KOPT-K1 (cell line): Measurements from ENCODE around the gene KCNAB1.
"Not testable (repeated sequence)": the region's sequence is repeated elsewhere in the genome, so short reads cannot be mapped to it uniquely, and the experiment has no call there.

Experiments used
- H3K27ac ChIP-seq: fragments of 200-600 bp; sonication (generic); 2 replicates; pipeline ENCODE4 v1.5.1; 2016; ENCODE audit warnings: antibody characterized with exemption, mild to moderate bottlenecking, low read depth, low read length; ENCODE audit not compliant: poor library complexity, severe bottlenecking
- H3K36me3 ChIP-seq: fragments of 200-600 bp; sonication (generic); 2 replicates; pipeline ENCODE4 v1.5.1; 2017; ENCODE audit warnings: antibody characterized with exemption, mild to moderate bottlenecking, low read length, moderate library complexity; ENCODE audit not compliant: insufficient read depth
- H3K9me3 ChIP-seq: fragments of 200-600 bp; sonication (generic); 2 replicates; pipeline ENCODE4 v1.5.1; 2017; ENCODE audit warnings: antibody characterized with exemption, low read length, mild to moderate bottlenecking; ENCODE audit not compliant: insufficient read depth, poor library complexity, severe bottlenecking

KCNAB1 gene

DNA sequence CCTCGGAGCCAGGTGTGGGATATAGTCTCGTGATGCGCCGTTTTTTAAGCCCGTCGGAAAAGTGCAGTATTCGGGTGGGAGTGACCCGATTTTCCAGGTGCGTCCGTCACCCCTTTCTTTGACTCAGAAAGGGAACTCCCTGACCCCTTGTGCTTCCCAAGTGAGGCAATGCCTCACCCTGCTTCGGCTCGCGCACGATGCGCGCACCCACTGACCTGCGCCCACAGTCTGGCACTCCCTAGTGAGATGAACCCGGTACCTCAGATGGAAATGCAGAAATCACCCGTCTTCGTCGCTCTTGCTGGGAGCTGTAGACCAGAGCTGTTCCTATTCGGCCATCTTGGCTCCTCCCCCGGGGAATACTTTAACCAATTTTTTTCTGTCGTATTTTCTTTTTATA lies 164.3 kb downstream of the KCNAB1 start:
- H3K9me3 ChIP-seq, H3K36me3 ChIP-seq, H3K27ac ChIP-seq: not testable (repeated sequence)

DNA sequence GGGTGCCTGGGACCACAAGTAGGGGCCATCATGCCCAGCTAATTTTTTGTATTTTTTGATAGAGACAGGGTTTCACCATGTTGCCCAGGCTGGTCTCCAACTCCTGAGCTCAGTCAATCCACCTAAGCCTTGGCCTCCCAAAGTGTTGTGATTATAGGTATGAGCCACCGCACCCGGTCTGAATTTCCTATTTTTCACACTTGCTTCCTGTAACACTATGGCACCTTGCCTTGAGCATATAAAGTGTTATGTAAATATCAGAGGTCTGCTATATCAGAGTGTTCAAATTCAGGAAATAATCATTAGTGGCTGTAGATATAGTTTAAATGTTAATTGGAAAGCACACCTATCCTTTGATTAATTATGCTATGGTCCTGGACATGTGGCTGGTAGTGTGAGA lies 165.2 kb downstream of the KCNAB1 start:
- Histone ChIP-seq H3K27ac (no peak overlapping the region), H3K9me3 (no peaks in the 10 kb centered on the region), H3K36me3 (no peaks in the 10 kb centered on the region)

DNA sequence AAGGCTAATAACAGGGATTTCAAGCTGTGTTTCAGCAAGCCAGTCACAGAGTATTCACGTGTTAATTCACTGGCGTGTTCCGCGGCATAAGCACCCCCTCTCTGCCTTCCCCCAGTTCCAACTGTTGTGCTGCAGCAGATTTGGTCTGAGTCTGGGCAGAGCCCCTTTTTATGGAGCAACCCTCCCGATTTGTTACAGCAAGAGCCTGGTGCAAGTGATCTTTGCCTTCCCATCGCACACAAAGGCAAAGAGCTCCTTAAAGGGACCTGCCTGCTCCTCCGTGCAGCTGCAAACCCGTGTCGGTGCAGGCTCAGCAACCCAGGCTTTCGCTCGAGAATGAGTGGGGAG lies 170.5 kb downstream of the KCNAB1 start:
- no peaks in the 10 kb centered on the region for H3K36me3 ChIP-seq
- no peaks in the 10 kb centered on the region for H3K9me3 ChIP-seq
- no peak overlapping the region for H3K27ac ChIP-seq

DNA sequence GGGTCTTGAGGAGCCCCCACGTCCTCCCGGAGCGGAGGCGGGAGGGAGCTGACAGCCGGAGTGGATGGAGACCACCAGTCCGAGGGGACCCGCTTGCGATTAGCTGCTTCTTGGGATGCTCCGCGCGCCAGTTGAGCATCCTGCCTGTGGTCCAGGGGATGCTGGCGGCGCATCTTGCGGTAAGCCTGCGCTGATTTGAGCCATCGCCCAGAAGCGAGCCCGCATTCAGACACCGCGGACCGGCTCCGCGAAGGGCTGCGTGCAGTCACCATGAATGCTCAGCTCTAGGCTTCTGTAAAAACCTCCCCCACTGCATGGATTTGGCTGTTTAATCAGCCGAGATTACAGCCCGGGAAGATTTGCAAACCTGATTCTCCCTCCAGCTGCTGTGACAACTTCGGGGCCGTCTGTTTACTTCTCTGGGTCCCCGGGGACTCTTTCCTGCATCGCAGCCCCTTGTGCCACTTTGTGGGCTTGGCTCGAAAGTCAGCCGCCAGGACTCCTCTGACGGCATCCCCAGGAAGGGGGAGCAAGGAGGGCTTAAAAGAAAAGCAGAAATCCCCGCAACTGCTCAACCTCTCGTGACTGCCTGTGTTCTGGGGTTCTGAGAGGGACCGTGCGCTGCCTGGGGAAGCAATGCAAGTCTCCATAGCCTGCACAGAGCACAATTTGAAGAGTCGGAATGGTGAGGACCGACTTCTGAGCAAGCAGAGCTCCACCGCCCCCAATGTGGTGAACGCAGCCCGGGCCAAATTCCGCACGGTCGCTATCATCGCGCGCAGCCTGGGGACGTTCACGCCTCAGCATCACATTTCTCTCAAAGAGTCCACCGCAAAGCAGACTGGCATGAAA lies 171.1 kb downstream of the KCNAB1 start:
- Histone ChIP-seq H3K27ac (no peak overlapping the region), H3K36me3 (no peaks in the 10 kb centered on the region)

DNA sequence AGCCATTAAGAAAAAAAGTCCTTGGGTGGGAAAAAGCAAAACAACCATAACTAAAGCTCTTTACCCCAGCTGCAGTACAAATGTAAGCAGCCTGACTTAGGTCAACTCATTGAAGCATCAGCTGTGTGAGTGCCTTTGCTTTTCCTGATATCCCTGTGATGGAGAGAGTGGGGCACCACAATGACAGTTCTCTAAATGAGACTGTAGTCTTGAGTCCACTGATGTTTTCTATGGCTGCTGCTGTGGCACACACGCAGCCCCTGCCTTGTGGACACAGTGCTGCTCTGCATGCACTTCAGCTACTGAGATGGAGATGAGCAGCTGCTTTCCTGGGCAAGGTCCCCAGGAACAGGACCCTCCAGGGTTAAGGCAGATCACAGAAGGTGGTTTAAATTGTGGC lies 173.2 kb downstream of the KCNAB1 start:
- Histone ChIP-seq H3K27ac (no peak overlapping the region), H3K36me3 (no peaks in the 10 kb centered on the region), H3K9me3 (no peaks in the 10 kb centered on the region)

More for the DNA sequence above, 171.1 kb downstream of the KCNAB1 start:
- no peaks in the 10 kb centered on the region for H3K9me3 ChIP-seq

DNA sequence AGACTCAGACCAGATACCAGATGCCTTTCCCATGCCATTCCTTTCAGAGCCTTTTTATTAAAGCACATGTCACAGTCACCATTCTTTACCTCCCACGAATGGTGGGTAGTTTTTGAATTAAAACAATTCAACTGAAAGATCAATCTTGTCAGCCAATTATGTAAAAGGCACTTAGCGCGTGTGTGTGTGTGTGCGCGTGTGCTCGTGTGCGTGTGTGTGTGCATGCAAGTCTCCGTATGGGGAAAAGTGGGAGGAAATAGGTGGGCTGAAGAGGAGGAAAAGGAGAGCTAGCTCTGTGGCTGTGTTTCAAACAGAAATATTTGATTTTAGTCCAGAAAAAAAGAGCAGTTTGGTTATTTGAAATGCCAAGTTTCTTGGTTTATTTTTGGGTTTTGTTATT lies 177.2 kb downstream of the KCNAB1 start:
- Histone ChIP-seq H3K9me3 (no peaks in the 10 kb centered on the region), H3K36me3 (no peaks in the 10 kb centered on the region), H3K27ac (no peak overlapping the region)

DNA sequence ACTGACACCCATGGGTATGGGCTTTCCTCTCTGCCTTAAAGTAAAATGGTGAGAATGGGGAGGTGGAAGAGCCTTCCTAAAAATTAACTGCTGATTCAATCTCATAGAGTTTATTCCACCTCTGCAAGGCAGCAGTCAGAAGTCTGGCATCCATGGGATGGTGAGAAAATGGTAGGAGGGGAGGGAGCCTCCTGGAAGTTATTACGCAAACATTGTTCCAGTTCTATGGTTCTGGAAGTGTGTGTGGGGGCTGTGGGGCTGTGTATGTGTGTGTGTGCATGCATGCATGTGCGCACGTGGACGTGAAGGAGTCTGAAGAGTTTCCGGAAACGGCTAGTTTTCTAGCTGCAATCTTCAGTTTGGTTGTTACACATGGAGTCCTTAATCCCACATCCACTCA lies 177.6 kb downstream of the KCNAB1 start:
- H3K27ac ChIP-seq: no peak overlapping the region
- H3K9me3 ChIP-seq: no peaks in the 10 kb centered on the region

DNA sequence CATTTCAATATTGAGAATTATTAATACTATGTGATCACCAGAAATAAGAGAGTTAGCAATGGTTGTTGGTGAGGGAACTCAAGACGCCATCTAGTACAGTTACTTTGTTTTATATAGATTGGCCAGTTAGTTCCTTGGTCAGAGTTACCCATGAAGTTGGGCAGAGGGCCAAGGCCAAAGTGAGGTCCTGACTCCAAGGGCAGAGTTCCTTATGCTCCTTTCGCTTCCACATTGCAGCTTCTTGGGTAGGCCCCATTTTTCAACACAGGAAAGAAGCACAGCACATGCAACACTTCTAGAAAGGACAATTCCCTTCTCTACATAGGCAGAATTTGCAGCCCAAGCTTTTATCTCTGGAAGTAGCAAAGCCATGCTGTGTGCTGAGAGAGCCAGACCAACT lies 178.6 kb downstream of the KCNAB1 start:
- H3K9me3 ChIP-seq: no peaks in the 10 kb centered on the region
- H3K27ac ChIP-seq: no peak overlapping the region
- H3K36me3 ChIP-seq: no peaks in the 10 kb centered on the region

More for the DNA sequence above, 177.6 kb downstream of the KCNAB1 start:
- H3K36me3 ChIP-seq: no peaks in the 10 kb centered on the region

DNA sequence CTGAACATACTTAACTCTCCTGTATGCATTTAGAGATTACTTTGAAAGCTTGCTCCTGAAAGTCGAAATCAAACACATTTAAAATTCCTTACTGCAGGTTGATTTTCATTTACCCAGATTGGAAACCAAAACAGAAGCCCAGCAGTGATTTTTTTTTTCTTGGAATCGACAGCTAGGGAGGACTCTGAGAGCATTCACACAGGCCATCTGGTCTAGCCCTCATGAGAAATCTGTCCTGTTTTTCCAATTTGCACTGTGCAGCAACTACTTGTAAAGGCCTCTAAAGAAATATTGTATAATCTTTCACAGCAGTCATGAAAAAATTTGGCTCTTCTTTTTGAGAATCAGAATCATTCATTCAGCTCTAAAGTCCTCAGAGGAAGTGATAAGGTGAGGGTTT lies 179.2 kb downstream of the KCNAB1 start:
- Histone ChIP-seq H3K27ac (no peak overlapping the region), H3K9me3 (no peaks in the 10 kb centered on the region), H3K36me3 (no peaks in the 10 kb centered on the region)

DNA sequence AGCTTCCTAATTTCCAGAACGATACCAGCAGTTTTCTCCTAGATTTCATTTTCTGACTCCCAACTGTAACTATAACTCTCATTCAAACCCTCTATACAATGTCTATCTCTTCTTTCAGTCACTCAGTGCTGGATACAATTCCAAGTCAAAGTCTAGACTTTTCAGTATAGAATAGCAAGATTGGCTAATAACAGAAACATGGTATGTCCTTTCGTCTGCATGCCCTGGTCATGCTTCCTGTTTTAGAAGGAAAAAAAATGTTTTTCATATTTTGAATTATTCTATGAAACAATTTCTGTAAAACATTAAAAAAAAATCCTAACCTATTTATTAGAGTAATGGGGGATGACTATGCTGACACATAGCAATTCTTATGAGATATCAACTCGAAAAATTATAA lies 180.0 kb downstream of the KCNAB1 start:
- Histone ChIP-seq H3K27ac (no peak overlapping the region), H3K9me3 (no peaks in the 10 kb centered on the region), H3K36me3 (no peaks in the 10 kb centered on the region)

DNA sequence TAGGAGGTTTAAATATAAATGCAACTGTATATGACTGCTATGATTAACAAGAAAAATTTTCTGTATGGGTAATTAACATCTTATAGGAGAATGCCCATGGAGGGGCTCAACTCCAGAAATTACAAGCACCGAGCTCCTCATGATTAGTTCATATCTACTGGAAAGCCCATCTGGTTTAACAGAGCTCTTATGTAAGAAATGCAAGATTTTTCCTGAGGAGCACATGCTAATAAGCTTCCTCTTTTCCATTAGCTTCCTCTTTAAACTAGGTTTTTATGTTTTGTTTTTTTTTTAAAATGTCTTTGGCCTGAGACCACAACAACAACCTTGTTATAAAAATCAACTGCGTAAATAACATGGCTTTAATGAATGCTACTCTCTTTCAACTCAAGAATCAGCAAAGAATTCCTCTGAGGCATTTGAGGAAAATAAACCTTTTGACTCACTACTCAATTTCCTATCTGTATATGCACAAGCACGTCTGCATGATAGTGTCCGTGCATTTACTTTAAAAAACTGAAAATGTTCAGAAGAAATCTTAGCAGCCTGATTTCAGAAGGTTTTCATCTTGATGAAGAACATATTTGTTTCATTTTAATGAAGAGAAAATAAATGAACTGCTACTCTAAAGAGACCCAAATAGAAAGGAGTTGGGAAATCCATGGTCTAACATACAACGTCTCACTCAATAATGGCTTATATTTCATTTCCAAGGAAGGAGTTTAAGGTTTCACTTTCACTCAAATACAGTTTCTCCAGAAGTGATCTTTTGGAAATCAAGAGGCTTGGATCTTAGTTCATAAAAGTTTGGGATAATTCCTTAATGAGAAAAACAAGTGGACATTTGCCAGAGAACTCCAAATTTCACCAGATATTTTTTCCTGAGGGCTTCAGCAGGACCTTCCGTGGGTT lies 180.8 kb downstream of the KCNAB1 start:
- no peaks in the 10 kb centered on the region for H3K9me3 ChIP-seq
- no peak overlapping the region for H3K27ac ChIP-seq
- no peaks in the 10 kb centered on the region for H3K36me3 ChIP-seq

DNA sequence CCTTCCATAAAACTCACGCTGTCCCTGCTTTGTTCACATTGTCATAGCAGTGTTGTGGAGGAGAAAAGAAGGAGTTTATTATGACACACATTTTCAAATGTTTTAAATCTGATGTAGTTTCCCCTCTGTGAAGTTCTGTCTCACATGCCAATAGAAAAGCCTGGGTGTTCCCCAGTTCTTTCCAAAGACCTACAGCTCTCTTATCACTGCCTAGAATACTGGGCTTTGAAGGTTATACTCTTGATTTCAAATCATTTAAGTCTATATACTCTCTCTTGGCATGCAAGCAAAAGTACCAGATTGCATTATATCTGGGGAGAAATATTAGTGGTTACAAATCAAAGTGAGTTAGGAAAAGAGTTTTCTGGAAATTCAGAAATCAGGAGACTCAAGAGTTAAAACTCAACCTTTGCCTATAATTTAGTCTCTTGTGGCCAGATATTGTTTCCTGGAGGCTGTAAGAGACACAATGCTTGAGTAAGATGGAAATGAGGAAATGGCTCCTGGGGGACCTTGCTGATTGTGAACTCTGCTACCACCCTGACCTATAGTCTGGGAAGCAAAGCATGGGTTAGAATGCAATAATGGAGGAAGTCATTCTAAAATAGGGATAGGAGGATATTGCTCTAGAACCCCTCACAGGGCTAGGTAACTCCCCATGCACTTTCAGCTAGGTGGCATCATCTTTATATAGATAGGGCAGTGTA lies 182.8 kb downstream of the KCNAB1 start:
- Histone ChIP-seq H3K9me3 (no peaks in the 10 kb centered on the region), H3K27ac (no peak overlapping the region), H3K36me3 (no peaks in the 10 kb centered on the region)

DNA sequence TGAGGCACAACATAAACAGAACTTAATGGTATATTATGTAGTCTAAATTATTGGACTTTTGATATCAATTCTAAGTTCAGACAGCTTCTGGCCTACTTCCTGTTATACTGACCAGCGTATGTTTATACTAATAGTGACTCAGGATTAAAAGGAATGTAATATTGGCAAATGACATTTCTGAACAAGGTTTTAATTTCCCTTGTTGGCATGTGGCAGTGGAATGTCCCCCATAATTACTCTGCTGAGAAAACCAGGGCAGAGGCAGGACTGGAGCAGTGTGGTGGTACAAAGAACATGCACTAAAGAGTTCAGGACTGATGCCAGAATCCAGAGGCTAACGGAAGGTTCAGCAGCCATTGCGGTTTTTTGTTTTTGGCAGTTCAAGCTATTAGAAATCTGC lies 184.0 kb downstream of the KCNAB1 start:
- Histone ChIP-seq H3K9me3 (no peaks in the 10 kb centered on the region), H3K27ac (no peak overlapping the region), H3K36me3 (no peaks in the 10 kb centered on the region)

DNA sequence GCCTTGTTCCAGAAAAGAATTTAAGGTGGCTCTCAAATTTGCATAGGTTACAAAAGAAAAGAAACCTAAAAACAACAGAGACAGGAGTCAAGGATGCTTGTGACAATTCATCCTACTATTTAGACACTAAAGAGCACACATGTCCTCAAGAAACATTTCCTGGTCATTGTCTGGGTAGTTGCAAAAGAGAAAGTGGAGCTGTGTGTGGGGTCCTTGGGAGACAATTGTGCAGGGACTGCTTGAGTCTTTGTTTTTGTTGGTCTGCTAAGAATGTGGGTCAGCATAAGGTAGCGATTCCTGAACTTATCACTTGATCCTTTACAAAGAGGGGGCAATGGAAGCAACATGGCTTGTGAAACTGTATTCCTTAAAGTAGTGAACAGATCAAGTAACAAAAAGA lies 185.3 kb downstream of the KCNAB1 start:
- no peak overlapping the region for H3K27ac ChIP-seq
- H3K9me3 ChIP-seq: no peaks in the 10 kb centered on the region

DNA sequence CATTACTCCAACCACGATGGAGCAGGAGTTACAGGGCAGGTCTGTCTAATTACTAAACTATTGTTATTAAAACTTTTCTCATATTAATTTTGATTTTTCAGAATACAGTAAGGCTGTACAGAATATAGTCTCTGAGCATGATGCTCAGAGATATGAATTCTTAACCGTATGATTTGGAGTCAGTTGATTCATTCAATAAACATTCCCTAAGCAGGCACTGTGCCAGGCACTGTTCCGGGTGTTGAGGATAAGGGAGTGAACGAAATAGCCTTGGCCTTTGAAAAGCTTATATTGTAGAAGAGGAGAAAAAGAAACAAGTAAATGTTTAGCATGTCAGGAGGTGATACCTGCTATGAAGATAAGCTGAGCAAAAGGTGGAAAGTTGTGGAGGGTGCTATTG lies 187.3 kb downstream of the KCNAB1 start:
- Histone ChIP-seq H3K27ac (no peak overlapping the region), H3K9me3 (no peaks in the 10 kb centered on the region), H3K36me3 (no peaks in the 10 kb centered on the region)

More for the DNA sequence above, 185.3 kb downstream of the KCNAB1 start:
- no peaks in the 10 kb centered on the region for H3K36me3 ChIP-seq
